ENCODE measurements around the gene LCE3A. TPM values are rescaled to one million over a fixed set of nuclear protein-coding genes. Genes with fewer than 3 reads are reported as not detected.

LCE3A gene
- total and polyA plus RNA-seq, 2 of the 4 experiments (the other 2 are of a cell fraction): not detected

GRCh38 chr1:152599934-152600333 lies 23.0 kb downstream of the LCE3A start, which contains the start of gene LCE3C:
Gene LCE3C (plus strand): TSS chr1:152600234. CDS start chr1:152600732, 498 bp downstream.
- DNase-seq (no peak), ATAC-seq (ENCODE audit: low read depth) (no peak)
- Histone ChIP-seq H3K56ac (ENCODE audit: extremely low read depth, insufficient read depth, low read length) (no peak within 1 kb of the TSS), H2BK5ac (ENCODE audit: low read depth, low read length, poor library complexity, severe bottlenecking) (no peak within 1 kb of the TSS), H3K9ac (ENCODE audit: low read depth, low read length) (no peak within 1 kb of the TSS), H3K36me3 (ENCODE audit: control insufficient read depth, insufficient read depth, low read length) (no peaks in the 10 kb centered on the region), H3K9me3 (ENCODE audit: control insufficient read depth, insufficient read depth, low read length) (no peaks in the 10 kb centered on the region), H2BK120ac (ENCODE audit: low read depth, low read length) (no peak within 1 kb of the TSS), H3K9me1 (ENCODE audit: insufficient read depth, low read length) (no peaks in the 10 kb centered on the region), H4K91ac (ENCODE audit: insufficient read depth, low read depth, low read length) (no peak within 1 kb of the TSS), H3K4me3 (ENCODE audit: insufficient read depth, low read depth, low read length) (no peak within 1 kb of the TSS), H4K5ac (ENCODE audit: low read depth, low read length) (no peak within 1 kb of the TSS), H4K8ac (ENCODE audit: low read depth in 2 of 2, low read length in 2 of 2) (no peak within 1 kb of the TSS), H3K23ac (ENCODE audit: low read depth, low read length) (no peak within 1 kb of the TSS), H3K27me3 (ENCODE audit: control insufficient read depth, insufficient read depth, low read length) (no peaks in the 10 kb centered on the region), H3K14ac (replicated peaks; ENCODE audit: low read depth, low read length) (no peak within 1 kb of the TSS), H3K79me1 (ENCODE audit: low read depth in 1 of 2, low read length in 2 of 2) (no peaks in the 10 kb centered on the region), H3K4me1 (ENCODE audit: control insufficient read depth, insufficient read depth, low read length) (no peaks in the 10 kb centered on the region), H2AK5ac (ENCODE audit: low read depth, low read length) (no peak within 1 kb of the TSS), H2AFZ (replicated peaks; ENCODE audit: low read length, poor library complexity) (no peak within 1 kb of the TSS), H3K27ac (ENCODE audit: insufficient read depth, low read length) (no peak within 1 kb of the TSS), H2BK20ac (ENCODE audit: low read depth, low read length) (no peak within 1 kb of the TSS), H3K4ac (ENCODE audit: low read depth, low read length) (no peak within 1 kb of the TSS), H4K20me1 (ENCODE audit: insufficient read depth, low read length) (no peaks in the 10 kb centered on the region), H2AK9ac (replicated peaks; ENCODE audit: low read depth, low read length, poor library complexity) (no peak within 1 kb of the TSS), H3K18ac (ENCODE audit: low read depth, low read length) (no peak within 1 kb of the TSS), H2BK15ac (ENCODE audit: low read depth, low read length) (no peak within 1 kb of the TSS), H3K4me2 (ENCODE audit: low read depth, low read length) (no peak within 1 kb of the TSS)
- TF ChIP-seq MAFK (IDR thresholded peaks at IDR 0.05; ENCODE audit: low read depth, low read length) (no peak), CEBPB (IDR thresholded peaks at IDR 0.05; ENCODE audit: low read depth, low read length) (no peak), RAD21 (IDR thresholded peaks at IDR 0.05; ENCODE audit: low read length) (no peak), SMC3 (IDR thresholded peaks at IDR 0.05; ENCODE audit: low read depth, low read length) (no peak), CHD1 (IDR thresholded peaks at IDR 0.05; ENCODE audit: low read depth, low read length) (no peak), NFE2L2 (IDR thresholded peaks at IDR 0.05; ENCODE audit: low read depth, low read length) (no peak), RFX5 (IDR thresholded peaks at IDR 0.05; ENCODE audit: low read depth, low read length) (no peak), ELK1 (IDR thresholded peaks at IDR 0.05; ENCODE audit: borderline replicate concordance, low read depth, low read length) (no peak), BHLHE40 (IDR thresholded peaks at IDR 0.05; ENCODE audit: low read depth, low read length) (no peak), FOS (IDR thresholded peaks at IDR 0.05; ENCODE audit: low read depth, low read length) (no peak), RCOR1 (IDR thresholded peaks at IDR 0.05; ENCODE audit: insufficient replicate concordance, low read length) (no peak), POLR2A (IDR thresholded peaks at IDR 0.05; ENCODE audit: low read depth, low read length) (no peak), MAZ (IDR thresholded peaks at IDR 0.05; ENCODE audit: borderline replicate concordance, low read depth, low read length) (no peak), MXI1 (IDR thresholded peaks at IDR 0.05; ENCODE audit: borderline replicate concordance, low read depth, low read length) (no peak)
- TF ChIP-seq, protein P1, sequence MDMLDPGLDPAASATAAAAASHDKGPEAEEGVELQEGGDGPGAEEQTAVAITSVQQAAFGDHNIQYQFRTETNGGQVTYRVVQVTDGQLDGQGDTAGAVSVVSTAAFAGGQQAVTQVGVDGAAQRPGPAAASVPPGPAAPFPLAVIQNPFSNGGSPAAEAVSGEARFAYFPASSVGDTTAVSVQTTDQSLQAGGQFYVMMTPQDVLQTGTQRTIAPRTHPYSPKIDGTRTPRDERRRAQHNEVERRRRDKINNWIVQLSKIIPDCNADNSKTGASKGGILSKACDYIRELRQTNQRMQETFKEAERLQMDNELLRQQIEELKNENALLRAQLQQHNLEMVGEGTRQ (IDR thresholded peaks at IDR 0.05; ENCODE audit: low read depth, low read length): no peak
- TF ChIP-seq, protein P2, sequence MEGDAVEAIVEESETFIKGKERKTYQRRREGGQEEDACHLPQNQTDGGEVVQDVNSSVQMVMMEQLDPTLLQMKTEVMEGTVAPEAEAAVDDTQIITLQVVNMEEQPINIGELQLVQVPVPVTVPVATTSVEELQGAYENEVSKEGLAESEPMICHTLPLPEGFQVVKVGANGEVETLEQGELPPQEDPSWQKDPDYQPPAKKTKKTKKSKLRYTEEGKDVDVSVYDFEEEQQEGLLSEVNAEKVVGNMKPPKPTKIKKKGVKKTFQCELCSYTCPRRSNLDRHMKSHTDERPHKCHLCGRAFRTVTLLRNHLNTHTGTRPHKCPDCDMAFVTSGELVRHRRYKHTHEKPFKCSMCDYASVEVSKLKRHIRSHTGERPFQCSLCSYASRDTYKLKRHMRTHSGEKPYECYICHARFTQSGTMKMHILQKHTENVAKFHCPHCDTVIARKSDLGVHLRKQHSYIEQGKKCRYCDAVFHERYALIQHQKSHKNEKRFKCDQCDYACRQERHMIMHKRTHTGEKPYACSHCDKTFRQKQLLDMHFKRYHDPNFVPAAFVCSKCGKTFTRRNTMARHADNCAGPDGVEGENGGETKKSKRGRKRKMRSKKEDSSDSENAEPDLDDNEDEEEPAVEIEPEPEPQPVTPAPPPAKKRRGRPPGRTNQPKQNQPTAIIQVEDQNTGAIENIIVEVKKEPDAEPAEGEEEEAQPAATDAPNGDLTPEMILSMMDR (conservative IDR thresholded peaks at IDR 0.05; ENCODE audit: low read depth, low read length): no peak
- in situ Hi-C loops (cut with MboI; ENCODE audit: low sequenced_read_pairs) (no loop called here), intact Hi-C loops (cut with micrococcal nuclease) (no loop called here), dilution Hi-C loops (cut with HindIII; ENCODE audit: low sequenced_read_pairs, unreplicated experiment) (no loop called here)
- no TSS peak for BruUV-seq (replicated peaks)
- no CpG with 5 or more reads among the region's 4 CpGs for WGBS, 2 experiments (ENCODE audit: extremely low coverage in 2 of 2, insufficient read length in 1 of 2)
- ChIA-PET CTCF (no interaction called here), POLR2A (ENCODE audit: unreplicated experiment) (no interaction called here)
